ENCODE data around the gene RIT2.

DNA sequence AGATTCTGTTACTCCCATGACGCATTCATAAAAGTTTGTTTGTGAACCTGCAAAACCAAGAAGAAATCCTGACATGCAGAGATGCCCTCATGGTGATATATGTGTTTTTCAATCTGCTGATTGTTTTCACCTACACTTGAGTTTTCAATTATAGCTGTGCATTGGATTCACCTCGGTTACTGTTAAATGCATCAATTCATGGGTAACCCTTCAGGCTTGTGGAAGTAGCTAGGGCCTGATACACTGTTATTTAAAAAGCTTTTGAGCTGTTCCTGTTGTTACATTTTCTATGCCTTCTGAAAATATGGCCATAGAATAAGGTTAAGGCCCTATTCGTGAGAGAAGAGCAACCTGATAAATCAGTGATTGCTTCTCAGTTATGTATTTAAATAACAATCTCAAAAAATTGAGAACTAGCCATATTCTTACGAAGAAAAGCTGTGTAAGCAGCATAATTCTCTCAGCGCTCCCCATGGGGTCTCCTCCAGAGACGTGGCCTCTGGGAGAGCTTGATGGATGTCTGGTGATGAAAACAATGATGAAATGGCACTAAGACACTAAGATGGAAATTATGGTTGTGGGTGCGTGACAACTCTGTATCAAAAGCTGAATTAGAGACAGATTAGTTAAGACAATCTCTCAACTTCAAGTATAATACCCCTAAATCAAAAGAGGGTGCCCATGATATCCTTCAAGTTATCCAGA lies 60.5 kb downstream of the RIT2 start:
- TF ChIP-seq, protein P1, sequence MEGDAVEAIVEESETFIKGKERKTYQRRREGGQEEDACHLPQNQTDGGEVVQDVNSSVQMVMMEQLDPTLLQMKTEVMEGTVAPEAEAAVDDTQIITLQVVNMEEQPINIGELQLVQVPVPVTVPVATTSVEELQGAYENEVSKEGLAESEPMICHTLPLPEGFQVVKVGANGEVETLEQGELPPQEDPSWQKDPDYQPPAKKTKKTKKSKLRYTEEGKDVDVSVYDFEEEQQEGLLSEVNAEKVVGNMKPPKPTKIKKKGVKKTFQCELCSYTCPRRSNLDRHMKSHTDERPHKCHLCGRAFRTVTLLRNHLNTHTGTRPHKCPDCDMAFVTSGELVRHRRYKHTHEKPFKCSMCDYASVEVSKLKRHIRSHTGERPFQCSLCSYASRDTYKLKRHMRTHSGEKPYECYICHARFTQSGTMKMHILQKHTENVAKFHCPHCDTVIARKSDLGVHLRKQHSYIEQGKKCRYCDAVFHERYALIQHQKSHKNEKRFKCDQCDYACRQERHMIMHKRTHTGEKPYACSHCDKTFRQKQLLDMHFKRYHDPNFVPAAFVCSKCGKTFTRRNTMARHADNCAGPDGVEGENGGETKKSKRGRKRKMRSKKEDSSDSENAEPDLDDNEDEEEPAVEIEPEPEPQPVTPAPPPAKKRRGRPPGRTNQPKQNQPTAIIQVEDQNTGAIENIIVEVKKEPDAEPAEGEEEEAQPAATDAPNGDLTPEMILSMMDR (IDR thresholded peaks at IDR 0.05): no peak
- TF ChIP-seq POLR2A (IDR thresholded peaks at IDR 0.05): no peak

Measured in tibial nerve (tissue), 3 donors.